ENCODE results near the gene BEX3.
A peak's percentile ranks its signal among the peaks of the same experiment; 100 is the strongest.
"Not testable (repeated sequence)": the region's sequence is repeated elsewhere in the genome, so short reads cannot be mapped to it uniquely, and the experiment has no call there.

The BEX3 gene

DNA sequence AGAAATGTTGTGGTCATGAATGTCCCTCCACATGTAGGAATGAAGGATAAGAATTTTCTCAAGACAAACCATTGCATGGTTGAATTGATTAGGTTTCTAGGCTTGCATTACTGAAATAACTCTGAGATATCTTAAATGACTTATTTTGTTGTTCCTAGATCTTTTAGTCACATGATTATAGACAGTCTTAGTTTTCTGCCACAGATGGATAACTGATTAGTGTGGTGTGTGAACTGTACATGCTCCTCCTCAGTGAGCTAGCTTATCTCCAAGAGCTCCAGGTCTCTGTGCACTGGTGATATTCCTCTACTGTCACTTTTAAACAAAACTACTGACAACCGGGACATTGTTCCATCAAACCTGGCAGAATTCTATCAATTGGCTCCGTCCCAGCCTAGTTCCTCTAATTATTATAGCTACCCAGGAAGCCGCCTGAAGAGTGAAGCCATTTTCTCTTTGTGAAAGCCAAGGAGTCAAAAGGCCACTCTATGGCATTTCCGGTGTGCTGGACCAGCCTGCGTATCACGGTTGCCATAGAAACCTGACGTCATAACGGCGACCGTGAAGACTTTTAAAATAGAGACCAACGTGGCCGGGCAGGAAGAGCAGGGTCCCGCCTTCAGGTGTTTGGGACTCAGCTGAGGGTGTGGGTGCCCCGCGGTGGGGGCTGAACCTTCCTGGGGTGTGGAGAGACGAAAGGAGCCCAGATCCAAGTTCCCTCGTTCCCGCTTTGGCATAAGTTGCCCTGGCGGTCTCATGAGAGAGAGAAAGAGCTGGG lies 28.1 kb downstream of the BEX3 start:
- WGBS, result 2% methylated on average over 19 of the region's 19 CpGs
- Histone ChIP-seq H3K9me3 (ENCODE audit: insufficient read depth, low read depth, low read length) (no peaks in the 10 kb centered on the region), H3K36me3 (ENCODE audit: insufficient read depth, low read length) (no peaks in the 10 kb centered on the region), H3K27me3 (ENCODE audit: insufficient read depth, low read length) (no peaks in the 10 kb centered on the region), H3K9ac (ENCODE audit: low read depth, low read length) (peak overlapping the region; percentile 70), H3K4me3 (ENCODE audit: low read length) (peak overlapping the region; percentile 82), H3K27ac (ENCODE audit: low read depth, low read length) (peak overlapping the region; percentile 58), H3K4me1 (ENCODE audit: insufficient read depth, low read length) (peaks cover 5% of the 10 kb centered on the region)

DNA sequence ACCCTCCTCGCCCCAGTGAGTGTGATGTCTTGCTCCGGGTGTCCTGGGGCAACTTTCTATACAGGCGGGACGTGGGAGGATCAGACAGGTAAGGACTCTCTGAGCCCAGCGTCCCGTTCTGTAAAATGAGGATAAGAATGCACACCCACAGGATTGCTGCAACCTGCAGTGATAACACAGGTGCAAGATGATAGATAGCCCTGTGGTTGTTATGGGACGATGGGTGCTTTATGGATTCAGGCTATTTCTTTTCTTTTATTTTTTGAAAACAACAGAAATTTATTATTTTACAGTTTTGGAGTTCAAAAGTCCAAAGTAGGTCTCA lies 28.6 kb downstream of the BEX3 start:
- H3K27me3 ChIP-seq (ENCODE audit: insufficient read depth, low read length), result no peaks in the 10 kb centered on the region
- H3K4me1 ChIP-seq (ENCODE audit: insufficient read depth, low read length), result peaks cover 5% of the 10 kb centered on the region
- WGBS, result 3% methylated on average over 6 of the region's 7 CpGs
- no peaks in the 10 kb centered on the region; the same call in 1 of the 2 replicates for H3K36me3 ChIP-seq (ENCODE audit: insufficient read depth, low read length)
- H3K27ac ChIP-seq (ENCODE audit: low read depth, low read length), result peak overlapping the region; percentile 58; the same call in 1 of the 2 replicates
- H3K9ac ChIP-seq (ENCODE audit: low read depth, low read length), result peak overlapping the region; percentile 70
- H3K4me3 ChIP-seq (ENCODE audit: low read length), result peak overlapping the region; percentile 82
- no peaks in the 10 kb centered on the region for H3K9me3 ChIP-seq (ENCODE audit: insufficient read depth, low read depth, low read length)

DNA sequence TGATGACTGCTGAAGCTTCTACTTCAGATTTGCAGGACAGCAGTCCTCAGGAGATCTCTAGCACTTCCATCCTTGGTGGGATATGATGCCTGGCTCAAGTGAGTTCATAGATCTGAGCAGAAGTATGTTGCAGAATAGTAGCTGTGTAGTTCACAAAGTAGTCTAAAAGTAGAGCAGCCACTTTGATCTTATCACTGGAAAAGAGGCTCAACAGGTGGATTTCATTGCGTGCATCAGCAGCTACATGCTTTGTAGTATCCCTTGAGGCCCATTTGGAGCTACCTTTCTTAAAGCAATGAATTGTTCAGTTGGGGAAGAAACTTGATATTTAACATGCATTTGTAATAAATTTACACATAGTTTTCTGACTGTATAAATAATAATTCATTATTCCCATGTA lies 29.9 kb downstream of the BEX3 start:
- 100% methylated on average over 1 of the region's 1 CpG for WGBS
- Histone ChIP-seq H3K27me3 (ENCODE audit: insufficient read depth, low read length) (no peaks in the 10 kb centered on the region), H3K4me1 (ENCODE audit: insufficient read depth, low read length) (peaks cover 5% of the 10 kb centered on the region)

DNA sequence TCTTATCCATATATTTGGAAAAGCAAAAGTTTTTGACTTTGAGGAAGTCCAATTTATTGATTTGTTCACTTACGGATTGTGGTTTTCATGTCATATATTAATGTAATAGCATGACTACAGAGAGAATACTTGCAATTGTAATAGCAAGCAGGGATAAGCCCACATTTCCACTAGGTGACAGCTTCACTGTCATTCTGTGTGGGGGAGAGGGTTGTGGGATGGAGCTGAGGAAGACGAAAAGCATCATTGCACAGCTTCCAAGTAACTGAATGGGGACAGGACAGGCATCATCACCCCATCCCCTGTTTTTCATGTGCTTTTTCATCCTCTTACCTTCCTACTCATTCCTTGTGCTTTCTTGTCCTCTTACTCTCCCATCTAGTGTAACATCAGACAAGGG lies 31.4 kb downstream of the BEX3 start:
- Histone ChIP-seq H3K27ac (ENCODE audit: low read depth, low read length) (no peak overlapping the region), H3K36me3 (ENCODE audit: insufficient read depth, low read length) (no peaks in the 10 kb centered on the region; the same call in 1 of the 2 replicates), H3K27me3 (ENCODE audit: insufficient read depth, low read length) (no peaks in the 10 kb centered on the region), H3K9ac (ENCODE audit: low read depth, low read length) (no peak overlapping the region), H3K9me3 (ENCODE audit: insufficient read depth, low read depth, low read length) (no peaks in the 10 kb centered on the region), H3K4me3 (ENCODE audit: low read length) (no peak overlapping the region), H3K4me1 (ENCODE audit: insufficient read depth, low read length) (peaks cover 5% of the 10 kb centered on the region)
- WGBS, result no CpG with 5 or more reads among the region's 2 CpGs

More for the DNA sequence above, 29.9 kb downstream of the BEX3 start:
- Histone ChIP-seq H3K9me3 (ENCODE audit: insufficient read depth, low read depth, low read length) (no peaks in the 10 kb centered on the region), H3K36me3 (ENCODE audit: insufficient read depth, low read length) (no peaks in the 10 kb centered on the region; the same call in 1 of the 2 replicates), H3K9ac (ENCODE audit: low read depth, low read length) (no peak overlapping the region), H3K27ac (ENCODE audit: low read depth, low read length) (no peak overlapping the region), H3K4me3 (ENCODE audit: low read length) (no peak overlapping the region)

DNA sequence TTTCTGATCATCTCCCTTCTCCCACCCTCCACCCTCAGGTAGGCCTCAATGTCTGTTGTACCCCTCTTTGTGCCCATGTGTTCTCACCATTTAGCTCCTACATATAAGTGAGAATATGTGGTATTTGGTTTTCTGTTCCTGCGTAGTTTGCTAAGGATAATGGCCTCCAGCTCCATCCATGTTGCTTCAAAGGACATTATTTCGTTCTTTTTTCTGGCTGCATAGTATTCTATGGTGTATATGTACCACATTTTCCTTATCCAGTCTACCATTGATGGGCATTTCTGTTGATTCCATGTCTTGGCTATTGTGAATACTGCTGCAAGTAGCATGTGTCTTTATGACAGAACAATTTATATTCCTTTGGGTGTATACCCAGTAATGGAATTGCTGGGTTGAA lies 35.4 kb downstream of the BEX3 start:
- not testable (repeated sequence) for H3K9me3 ChIP-seq (ENCODE audit: insufficient read depth, low read depth, low read length); H3K9ac ChIP-seq (ENCODE audit: low read depth, low read length); H3K27me3 ChIP-seq (ENCODE audit: insufficient read depth, low read length); H3K4me1 ChIP-seq (ENCODE audit: insufficient read depth, low read length); H3K27ac ChIP-seq (ENCODE audit: low read depth, low read length); H3K36me3 ChIP-seq (ENCODE audit: insufficient read depth, low read length); H3K4me3 ChIP-seq (ENCODE audit: low read length)
- WGBS, result 100% methylated on average over 1 of the region's 2 CpGs

DNA sequence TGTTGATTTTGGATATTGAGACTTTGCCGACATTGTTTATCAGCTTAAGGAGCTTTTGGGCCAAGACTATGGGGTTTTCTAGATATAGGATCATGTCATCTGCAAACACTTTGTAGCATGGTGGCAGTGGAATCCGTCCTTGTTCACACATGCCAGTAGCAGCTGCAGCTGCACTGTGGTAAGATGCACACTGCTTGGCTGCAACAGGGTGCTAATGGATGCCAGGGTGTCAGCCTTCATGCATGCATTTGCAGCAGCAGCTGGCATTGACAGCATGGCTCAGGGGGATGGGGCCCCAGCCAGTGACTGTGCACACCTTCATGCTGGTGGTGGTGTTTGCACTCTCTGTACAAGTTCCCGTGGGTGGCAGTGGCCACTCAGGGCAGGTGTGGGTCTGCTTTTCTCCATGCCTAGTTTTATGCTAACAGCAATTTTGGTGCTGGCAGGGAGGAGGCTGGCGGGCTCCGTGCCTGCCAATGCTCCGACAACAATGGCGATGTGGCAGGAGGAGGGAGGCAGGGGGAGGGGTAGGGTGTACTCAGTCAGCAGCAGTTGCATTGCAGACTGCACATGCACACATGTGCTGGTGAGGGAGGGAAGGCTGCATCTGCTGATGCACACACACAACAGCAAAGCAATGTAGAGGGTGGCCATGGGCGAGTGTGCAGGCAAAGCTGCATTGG lies 37.5 kb downstream of the BEX3 start:
- Histone ChIP-seq H3K36me3 (ENCODE audit: insufficient read depth, low read length) (no peaks in the 10 kb centered on the region; the same call in 1 of the 2 replicates), H3K9ac (ENCODE audit: low read depth, low read length) (no peak overlapping the region), H3K9me3 (ENCODE audit: insufficient read depth, low read depth, low read length) (no peaks in the 10 kb centered on the region), H3K4me1 (ENCODE audit: insufficient read depth, low read length) (no peaks in the 10 kb centered on the region; the same call in 1 of the 2 replicates), H3K27me3 (ENCODE audit: insufficient read depth, low read length) (no peaks in the 10 kb centered on the region), H3K27ac (ENCODE audit: low read depth, low read length) (no peak overlapping the region), H3K4me3 (ENCODE audit: low read length) (no peak overlapping the region)
- WGBS, result 83% methylated on average over 8 of the region's 8 CpGs

DNA sequence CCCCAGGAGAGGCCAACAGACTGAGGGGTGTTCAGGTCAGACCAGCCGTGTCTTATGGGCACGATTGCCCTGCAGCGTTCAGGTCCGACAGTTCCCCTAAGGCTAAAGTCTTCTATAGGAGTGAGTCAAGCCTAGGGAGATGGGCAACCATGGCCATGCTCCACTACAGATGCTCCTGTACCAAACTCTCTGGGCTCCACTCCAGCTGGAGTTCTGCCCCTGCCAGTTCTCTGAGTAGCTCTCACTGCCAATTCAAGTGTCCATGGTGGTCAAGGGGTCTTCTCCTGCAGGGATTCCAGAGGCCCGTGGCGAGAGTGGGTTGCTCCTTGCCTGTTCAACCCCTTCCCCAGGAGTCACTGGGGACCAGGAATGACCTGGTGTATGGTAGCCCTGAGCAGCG lies 38.2 kb downstream of the BEX3 start:
- H3K9ac ChIP-seq (ENCODE audit: low read depth, low read length), result no peak overlapping the region
- no peaks in the 10 kb centered on the region; the same call in 1 of the 2 replicates for H3K4me1 ChIP-seq (ENCODE audit: insufficient read depth, low read length)
- 92% methylated on average over 7 of the region's 7 CpGs for WGBS
- no peaks in the 10 kb centered on the region for H3K27me3 ChIP-seq (ENCODE audit: insufficient read depth, low read length)
- H3K36me3 ChIP-seq (ENCODE audit: insufficient read depth, low read length), result no peaks in the 10 kb centered on the region; the same call in 1 of the 2 replicates
- H3K27ac ChIP-seq (ENCODE audit: low read depth, low read length), result no peak overlapping the region
- H3K9me3 ChIP-seq (ENCODE audit: insufficient read depth, low read depth, low read length), result no peaks in the 10 kb centered on the region
- H3K4me3 ChIP-seq (ENCODE audit: low read length), result no peak overlapping the region

DNA sequence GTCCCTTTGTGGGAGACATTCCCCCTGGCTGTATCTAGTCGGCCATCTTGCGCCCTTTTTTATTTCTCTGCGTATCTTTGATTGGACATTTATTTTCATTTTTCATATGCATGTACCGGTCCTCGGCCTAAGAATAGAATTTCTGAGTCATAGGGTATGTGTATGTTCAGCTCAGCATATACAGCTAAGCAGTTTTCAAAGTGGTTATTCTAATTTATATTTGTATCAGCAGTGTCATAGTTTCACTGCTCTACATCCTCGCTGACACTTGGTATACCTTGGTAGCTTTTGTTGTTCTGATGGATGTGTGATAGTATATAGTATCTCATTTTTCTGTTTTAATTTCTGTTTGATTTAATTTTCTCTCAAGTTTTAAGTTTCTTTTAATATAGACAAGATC lies 38.7 kb downstream of the BEX3 start:
- H3K27ac ChIP-seq (ENCODE audit: low read depth, low read length), result no peak overlapping the region
- H3K4me3 ChIP-seq (ENCODE audit: low read length), result no peak overlapping the region
- H3K27me3 ChIP-seq (ENCODE audit: insufficient read depth, low read length), result no peaks in the 10 kb centered on the region
- WGBS, result 96% methylated on average over 5 of the region's 6 CpGs
- H3K36me3 ChIP-seq (ENCODE audit: insufficient read depth, low read length), result no peaks in the 10 kb centered on the region; the same call in 1 of the 2 replicates
- no peak overlapping the region for H3K9ac ChIP-seq (ENCODE audit: low read depth, low read length)
- H3K4me1 ChIP-seq (ENCODE audit: insufficient read depth, low read length), result no peaks in the 10 kb centered on the region; the same call in 1 of the 2 replicates
- no peaks in the 10 kb centered on the region for H3K9me3 ChIP-seq (ENCODE audit: insufficient read depth, low read depth, low read length)

DNA sequence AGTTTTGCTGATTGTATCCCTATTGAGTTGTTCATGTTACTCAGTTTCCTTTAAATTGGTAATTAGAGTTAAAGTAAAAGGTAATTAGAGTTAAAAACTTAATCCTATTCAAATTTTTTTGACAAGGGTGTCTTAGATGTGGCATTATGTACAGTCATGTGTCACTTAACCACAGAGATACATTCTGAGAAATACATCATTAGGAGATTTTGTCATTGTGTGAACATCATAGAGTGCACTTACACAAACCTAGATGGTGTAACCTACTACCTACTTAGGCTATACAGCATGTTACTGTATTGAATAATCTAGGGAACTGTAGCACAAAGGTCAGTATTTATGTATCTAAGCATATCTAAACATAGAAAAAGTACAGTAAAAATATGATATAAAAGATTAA lies 39.2 kb downstream of the BEX3 start:
- Histone ChIP-seq H3K4me1 (ENCODE audit: insufficient read depth, low read length) (no peaks in the 10 kb centered on the region; the same call in 1 of the 2 replicates), H3K36me3 (ENCODE audit: insufficient read depth, low read length) (no peaks in the 10 kb centered on the region; the same call in 1 of the 2 replicates), H3K27ac (ENCODE audit: low read depth, low read length) (no peak overlapping the region), H3K9me3 (ENCODE audit: insufficient read depth, low read depth, low read length) (no peaks in the 10 kb centered on the region), H3K4me3 (ENCODE audit: low read length) (no peak overlapping the region), H3K9ac (ENCODE audit: low read depth, low read length) (no peak overlapping the region), H3K27me3 (ENCODE audit: insufficient read depth, low read length) (no peaks in the 10 kb centered on the region)

DNA sequence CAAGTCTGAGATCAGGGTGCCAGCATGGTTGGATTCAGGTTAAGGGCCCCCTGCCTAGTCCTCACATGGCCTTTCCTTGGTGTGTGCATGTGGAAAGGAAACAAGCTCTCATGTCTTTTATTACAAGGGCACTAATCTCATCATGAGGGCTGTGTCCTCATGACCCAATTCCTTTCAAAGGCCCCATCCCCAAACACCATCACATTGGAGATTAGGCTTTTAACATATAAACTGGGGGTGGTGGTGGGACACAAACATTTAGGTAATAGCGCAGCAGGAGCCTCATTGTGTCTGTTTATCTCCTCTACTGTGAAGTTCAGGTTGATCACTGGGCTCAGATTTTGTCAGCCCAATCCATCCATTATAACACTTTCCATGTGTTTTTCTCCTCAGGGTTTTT lies 41.0 kb downstream of the BEX3 start:
- 40% methylated on average over 1 of the region's 1 CpG for WGBS
- Histone ChIP-seq H3K36me3 (ENCODE audit: insufficient read depth, low read length) (no peaks in the 10 kb centered on the region; the same call in 1 of the 2 replicates), H3K9ac (ENCODE audit: low read depth, low read length) (no peak overlapping the region), H3K27ac (ENCODE audit: low read depth, low read length) (no peak overlapping the region), H3K4me3 (ENCODE audit: low read length) (no peak overlapping the region), H3K27me3 (ENCODE audit: insufficient read depth, low read length) (no peaks in the 10 kb centered on the region), H3K4me1 (ENCODE audit: insufficient read depth, low read length) (no peaks in the 10 kb centered on the region; the same call in 1 of the 2 replicates), H3K9me3 (ENCODE audit: insufficient read depth, low read depth, low read length) (no peaks in the 10 kb centered on the region)

DNA sequence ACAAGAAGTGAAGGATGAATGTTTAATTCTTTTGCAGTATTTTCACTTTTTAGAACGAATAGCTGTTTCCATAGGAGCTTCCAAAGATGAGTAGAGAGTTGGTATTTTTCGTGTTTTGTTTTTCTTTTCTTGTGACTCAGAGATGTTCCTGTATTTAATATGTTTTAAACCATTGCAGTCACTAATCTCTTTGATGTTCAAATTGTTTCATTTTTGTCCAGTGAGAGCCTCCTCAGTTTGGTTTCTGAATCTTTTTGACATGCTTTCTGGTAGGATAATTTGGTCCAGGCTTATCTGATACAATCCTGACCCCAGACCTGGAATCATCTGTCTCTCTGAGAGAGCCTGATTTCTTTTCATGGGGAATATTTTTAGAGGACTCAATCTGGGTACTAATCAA lies 41.6 kb downstream of the BEX3 start:
- no peak overlapping the region for H3K9ac ChIP-seq (ENCODE audit: low read depth, low read length)
- H3K27ac ChIP-seq (ENCODE audit: low read depth, low read length), result no peak overlapping the region
- H3K4me1 ChIP-seq (ENCODE audit: insufficient read depth, low read length), result no peaks in the 10 kb centered on the region; the same call in 1 of the 2 replicates
- no peak overlapping the region for H3K4me3 ChIP-seq (ENCODE audit: low read length)
- no peaks in the 10 kb centered on the region for H3K9me3 ChIP-seq (ENCODE audit: insufficient read depth, low read depth, low read length)
- H3K36me3 ChIP-seq (ENCODE audit: insufficient read depth, low read length), result no peaks in the 10 kb centered on the region; the same call in 1 of the 2 replicates
- 63% methylated on average over 1 of the region's 2 CpGs for WGBS
- no peaks in the 10 kb centered on the region for H3K27me3 ChIP-seq (ENCODE audit: insufficient read depth, low read length)

Data from HUES64 (cell line).